SH-SY5Y (cell line): Measurements from ENCODE around the gene TRMT2A.
A peak's percentile ranks its signal among the peaks of the same experiment; 100 is the strongest.

Experiments
- GATA2 ChIP-seq: IDR thresholded peaks from 2 replicates; pipeline ENCODE4 v1.6.1; 2011; ENCODE audit warnings: mild to moderate bottlenecking, low read depth, low read length
- GATA3 ChIP-seq: IDR thresholded peaks from 2 replicates; pipeline ENCODE4 v1.6.1; 2011; ENCODE audit warnings: low read depth, mild to moderate bottlenecking, low read length, moderate library complexity

Gene TRMT2A

DNA sequence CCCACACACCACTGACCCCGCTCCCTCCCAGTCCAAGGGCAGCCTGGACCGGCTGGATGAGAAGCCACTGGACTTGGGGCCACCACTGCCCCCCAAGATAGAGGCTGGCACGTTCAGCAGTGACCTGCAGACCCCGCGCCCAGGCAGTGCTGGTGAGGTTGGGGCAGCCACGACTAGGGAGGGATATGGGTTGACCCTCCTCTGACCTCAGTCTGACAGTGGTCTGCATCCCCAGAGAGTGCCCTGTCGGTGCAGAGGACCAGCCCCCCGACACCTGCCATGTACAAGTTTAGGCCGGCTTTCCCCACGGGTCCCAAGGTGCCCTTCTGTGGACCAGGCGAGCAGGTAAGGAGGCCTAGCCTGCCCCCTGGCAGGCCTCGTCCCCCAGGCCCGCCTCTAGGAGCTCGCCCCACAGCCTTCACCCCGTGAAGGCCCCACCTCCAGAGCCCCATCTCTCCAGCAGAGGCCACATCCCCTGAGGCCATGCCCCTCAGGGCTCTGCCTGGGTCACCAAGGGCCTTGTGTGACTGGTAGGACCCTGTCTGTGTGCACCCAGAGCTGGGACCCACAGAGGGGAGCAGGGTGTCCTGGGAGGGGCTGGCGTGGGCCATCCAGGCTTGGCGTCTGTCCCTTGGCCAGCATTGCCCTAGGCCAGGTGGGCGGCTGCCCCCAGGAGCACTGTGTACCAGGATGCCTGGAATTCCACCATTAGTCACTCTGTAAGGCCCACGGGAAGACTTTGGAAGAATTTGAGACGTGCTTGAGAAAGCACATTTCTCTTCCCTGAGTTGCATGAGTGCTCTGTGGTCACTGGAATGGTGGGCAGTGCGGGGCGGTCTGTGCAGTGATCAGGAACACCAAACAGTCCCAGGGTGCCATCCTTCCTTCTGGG, 24.4 kb upstream of the TRMT2A start:
- TF ChIP-seq GATA3 (no peak), GATA2 (no peak)

DNA sequence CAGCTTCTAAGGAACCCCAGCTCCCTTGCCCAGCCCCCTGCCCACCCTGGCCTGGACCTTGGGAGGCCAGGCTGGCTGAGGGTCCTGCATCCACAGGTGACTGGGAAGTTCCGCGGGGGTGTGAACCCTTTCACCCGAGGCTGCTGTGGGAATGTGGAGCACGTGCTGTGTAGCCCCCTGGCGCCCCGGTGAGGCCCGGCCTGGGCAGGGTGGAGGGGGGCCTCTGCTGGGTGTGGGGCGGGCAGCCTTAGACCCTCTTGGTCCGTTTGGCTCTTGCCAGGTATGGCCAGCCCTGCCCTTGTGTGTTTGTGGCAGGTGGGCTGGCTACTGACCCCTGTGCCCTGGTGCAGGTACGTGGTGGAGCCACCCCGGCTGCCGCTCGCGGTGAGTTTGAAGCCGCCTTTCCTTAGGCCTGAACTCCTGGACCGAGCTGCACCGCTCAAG, 23.5 kb upstream of the TRMT2A start:
- TF ChIP-seq GATA2: no peak
- TF ChIP-seq GATA3: no peak

DNA sequence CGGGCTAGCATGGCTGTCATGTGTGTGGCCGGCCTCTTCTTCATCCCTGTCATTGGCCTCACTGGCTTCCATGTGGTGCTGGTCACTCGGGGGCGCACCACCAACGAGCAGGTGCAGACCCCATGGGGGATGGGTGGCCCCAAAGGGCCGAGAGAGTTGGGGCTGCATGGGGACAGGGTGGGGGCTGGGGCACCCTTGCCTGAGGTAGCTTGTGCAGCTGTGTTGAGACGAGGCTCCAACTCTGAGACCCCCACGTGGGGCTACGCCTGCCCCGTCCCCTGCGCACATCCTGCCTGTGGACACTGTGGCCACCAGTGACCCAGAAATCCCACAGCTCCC, 23.1 kb upstream of the TRMT2A start:
- TF ChIP-seq GATA2 (no peak), GATA3 (no peak)

DNA sequence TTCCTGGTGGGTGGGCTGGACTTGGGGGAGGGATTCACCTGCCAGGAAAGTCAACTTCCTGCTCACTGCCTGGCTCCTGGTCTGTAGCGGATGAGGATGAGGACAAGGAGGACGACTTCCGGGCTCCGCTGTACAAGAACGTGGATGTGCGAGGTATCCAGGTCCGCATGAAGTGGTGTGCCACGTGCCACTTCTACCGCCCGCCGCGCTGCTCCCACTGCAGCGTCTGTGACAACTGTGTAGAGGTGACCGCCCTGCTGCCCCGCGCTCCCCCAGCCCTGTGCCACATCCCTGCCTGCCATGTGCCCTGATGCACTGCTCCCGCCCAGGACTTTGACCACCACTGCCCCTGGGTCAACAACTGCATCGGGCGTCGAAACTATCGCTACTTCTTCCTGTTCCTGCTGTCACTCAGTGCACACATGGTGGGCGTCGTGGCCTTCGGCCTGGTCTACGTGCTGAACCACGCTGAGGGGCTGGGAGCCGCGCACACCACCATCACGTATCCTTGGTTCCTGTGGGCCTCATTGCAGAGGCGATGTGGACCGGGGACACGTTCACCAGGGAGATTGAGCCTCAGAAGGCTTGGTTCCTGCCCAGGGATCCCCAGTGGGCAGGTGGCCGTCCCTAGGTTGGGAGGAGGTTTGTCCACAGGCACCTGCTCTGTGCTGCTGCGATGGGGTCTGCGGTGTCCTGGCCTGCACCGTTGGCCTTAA, 22.5 kb upstream of the TRMT2A start:
- TF ChIP-seq GATA3: no peak

DNA sequence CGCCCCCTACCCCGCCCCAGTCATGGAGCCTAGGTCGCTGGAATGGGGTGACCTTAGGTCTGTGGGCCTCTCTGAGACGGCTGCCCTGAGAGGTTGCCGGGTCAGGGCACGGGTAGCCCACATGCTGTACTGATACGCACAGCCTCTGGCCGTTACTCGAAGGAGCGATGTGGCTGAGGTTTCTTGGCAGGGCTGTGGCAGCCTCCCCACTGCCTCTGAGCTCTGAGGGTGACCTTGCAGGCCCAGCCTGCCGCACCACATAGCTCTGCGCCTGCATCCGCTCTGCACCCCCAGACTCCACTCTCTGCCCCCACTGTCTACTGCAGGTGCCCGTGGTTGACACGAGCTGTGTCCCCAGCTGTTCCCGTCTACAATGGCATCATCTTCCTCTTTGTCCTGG, 21.8 kb upstream of the TRMT2A start:
- no peak for TF ChIP-seq GATA3
- TF ChIP-seq GATA2: no peak

DNA sequence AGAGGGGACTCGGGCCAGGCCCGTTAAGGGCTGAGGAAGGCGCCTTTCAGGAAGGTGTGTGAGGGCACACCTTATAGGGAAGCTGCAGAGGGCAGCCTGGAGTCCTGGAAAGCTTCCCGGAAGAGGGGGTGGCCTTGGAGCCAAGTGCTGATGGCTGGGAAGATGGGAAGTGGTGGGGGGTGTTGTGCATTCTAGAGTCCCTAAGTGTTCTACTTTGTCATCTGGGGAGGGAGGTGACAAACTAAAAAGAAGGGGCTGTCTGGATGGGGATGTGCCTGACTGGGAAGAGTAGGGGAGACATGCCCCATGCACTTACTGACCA, 21.4 kb upstream of the TRMT2A start:
- TF ChIP-seq GATA2: no peak
- TF ChIP-seq GATA3: no peak

DNA sequence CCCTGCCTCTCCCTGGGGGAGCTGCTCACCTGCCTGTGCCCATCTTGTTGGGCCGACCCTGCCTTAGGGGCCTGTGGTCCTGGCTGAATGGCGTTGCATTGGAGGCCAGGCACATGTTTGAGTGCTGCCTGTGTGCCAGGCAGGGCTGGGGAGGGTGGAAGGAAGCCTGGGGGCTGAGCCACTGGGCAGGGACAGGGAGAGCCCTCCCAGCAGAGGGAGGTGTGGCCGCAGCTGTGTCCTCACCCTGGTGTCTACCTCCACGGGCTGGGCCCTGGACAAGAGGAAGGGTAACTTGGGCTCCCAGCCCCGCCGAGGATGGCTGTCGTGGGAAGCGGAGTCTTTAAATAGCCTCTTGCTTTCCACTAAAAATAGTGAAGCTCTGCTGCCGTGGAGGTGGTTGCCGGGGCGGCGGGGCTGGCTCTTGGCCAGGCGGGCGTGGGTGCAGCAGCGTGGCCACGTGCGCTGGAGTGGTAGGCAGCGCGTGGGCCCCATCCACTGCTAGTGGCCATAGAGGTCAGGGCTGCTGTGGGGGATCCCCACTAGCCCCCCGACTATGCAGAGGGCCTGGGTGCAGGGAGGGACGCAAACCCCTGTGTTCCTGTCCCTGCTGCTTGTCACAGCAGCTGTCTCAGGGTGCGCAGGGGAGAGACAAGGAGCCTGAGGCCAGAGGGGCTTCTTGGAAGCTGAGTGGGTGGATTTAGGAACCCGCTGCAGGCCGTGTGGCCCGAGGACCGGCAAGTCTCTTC, 20.8 kb upstream of the TRMT2A start:
- TF ChIP-seq GATA3 (no peak), GATA2 (no peak)

DNA sequence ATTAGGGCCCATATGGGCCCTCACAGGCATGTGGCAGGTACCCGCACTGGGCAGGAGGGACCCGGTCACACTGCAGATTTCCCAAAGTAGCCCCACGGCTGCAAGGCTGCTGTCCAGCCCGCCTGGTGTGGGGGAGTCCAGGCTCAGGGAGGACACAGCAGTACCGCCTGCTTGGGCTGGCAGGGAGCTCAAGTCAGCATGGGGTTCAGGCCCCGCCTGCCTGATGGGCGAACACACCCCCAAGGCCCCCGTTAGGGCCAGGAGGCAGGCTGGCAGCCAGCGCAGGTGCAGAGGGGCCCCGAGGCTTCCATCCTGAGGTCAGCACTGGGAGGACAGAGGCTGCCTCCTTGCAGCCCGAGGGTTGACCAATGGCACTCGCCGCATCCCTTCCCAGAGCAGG, 20.1 kb upstream of the TRMT2A start:
- TF ChIP-seq GATA3: no peak
- no peak for TF ChIP-seq GATA2

DNA sequence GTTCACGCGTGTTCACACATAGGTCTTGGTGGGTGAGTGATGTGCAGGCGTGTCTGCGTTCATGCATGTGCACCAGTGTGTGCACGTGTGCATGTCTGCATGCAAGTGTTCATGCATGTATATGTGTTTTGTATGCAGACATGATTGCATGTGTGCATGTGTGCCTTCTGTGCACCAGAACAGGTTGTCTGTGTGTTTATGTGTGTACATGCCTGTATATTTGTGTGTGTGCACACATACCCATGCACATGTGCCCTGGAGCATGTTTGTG, 19.5 kb upstream of the TRMT2A start:
- TF ChIP-seq GATA2: no peak
- no peak for TF ChIP-seq GATA3

DNA sequence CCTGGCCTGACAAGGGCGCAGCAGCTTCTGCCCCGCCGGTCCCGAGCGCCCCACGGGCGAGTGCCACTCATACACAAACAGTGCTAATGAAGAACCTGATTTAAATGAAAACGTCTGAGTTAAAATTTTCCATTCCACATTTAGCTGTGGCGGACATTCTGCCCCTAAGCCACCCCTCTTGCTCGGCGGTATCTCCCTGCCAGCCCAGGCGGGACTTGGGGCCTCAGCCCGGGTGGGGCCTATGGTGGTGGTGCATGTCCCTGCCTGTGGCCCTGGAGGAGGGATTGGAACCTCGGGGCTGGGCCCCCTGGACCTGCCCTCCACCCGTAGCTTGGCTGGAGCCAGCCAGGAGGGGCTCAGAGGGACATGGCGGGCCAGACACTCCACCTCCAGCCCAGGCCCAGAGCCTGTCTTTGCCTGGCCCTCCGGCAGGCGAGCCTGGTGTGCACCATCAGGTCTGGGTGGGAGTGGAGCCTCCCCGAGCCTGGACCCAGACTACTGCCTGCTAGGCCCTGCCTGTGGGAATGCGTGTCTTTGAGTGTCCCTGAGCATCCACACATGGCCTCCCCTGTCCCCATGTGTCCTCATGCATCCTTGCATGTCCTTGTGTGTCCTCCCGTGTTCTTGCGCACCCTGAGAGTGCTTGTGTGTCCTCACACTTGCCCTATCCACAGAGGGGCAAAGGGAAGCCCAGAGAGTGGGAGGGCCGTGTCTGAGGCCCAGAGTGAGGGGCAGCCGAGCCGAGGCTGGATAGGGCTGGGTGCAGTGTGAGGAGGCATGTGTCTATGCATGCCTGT, 19.0 kb upstream of the TRMT2A start:
- no peak for TF ChIP-seq GATA3

DNA sequence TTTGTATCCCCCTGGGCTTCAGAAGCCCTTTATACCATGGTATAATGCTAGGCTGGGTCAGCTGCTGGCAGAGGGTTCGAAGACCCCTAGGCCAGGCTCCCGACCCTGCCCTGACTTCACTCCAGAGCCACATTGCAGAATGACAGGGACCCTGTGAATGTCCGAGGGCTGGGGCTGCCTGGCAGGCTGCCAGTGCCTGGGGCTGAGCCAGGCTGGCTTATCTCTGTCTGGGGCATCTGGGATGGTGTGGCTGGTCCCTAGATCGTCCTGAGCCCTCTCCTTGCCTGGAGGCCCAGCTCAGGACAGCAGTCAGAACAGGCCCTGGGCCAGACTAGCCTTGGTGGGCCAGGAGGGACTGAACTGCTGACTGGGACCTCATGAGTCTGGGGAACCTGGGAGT, 18.2 kb upstream of the TRMT2A start:
- peak; percentile 89 for TF ChIP-seq GATA2
- no peak for TF ChIP-seq GATA3

DNA sequence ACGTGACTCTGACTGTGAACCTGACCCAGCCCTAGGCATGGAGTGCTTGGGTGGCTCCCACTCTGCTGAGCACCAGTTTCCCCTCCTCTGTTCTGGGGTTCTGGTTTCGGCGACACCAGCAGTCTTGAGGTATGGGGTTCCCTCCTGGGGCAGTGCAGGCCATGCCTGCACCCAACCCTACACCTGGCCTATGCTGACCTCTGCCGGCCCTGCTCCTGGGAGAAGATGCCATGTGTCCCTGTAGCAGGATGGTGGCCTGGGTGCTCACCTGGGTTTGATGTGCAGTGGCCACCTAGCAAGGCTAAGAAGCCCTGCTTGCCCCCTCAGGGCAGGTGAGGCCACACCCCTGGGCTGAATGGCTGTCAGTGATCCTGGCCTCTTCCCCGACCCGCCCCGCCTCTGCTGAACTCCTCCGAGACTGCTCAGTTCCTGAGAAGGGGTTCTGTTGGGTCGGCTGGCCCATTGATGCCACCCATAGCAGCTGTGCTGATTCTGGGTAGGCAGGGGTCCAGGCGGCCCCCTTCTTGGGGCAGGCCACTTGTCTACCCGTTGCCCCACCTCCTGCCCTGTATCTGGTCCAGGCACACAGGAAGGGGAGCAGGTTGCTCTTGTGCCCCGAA, 17.0 kb upstream of the TRMT2A start:
- TF ChIP-seq GATA2: no peak

DNA sequence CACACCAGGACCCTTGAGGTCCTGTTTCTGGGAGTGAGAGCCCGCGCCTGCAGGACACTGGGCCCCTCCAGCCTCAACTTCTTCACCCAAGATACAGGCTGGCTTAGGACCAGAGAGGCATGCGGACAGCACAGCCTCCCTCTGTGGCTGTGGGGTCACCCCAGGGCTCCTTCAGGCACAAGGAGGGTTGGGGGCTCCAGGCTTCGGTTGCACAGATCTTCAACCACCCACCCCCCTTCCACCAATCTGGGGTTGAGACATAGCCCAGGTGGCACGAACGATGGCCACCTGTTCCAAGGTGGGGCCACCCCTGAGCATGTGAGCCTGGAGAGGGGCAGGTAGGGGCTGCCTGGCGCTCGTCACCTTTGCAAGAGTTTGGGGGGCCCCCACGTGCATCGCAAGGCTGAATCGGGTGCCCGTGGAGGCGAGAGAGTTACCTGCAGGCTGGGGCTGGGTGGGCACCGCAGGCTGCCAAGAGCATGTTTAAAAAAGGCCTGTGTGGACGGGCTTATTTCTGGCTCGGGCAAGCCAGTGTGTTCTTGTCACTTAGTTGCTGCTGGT, 15.7 kb upstream of the TRMT2A start:
- TF ChIP-seq GATA3: no peak
- no peak for TF ChIP-seq GATA2
